Measurements from ENCODE around the gene CYP2S1.
"Not testable (repeated sequence)": the region's sequence is repeated elsewhere in the genome, so short reads cannot be mapped to it uniquely, and the experiment has no call there.

CYP2S1 gene

GRCh38 chr19:41226874-41227390, 33.9 kb downstream of the CYP2S1 start:
- ATAC-seq: no peak

GRCh38 chr19:41228486-41228885, 35.5 kb downstream of the CYP2S1 start:
- no peak for ATAC-seq

DNA sequence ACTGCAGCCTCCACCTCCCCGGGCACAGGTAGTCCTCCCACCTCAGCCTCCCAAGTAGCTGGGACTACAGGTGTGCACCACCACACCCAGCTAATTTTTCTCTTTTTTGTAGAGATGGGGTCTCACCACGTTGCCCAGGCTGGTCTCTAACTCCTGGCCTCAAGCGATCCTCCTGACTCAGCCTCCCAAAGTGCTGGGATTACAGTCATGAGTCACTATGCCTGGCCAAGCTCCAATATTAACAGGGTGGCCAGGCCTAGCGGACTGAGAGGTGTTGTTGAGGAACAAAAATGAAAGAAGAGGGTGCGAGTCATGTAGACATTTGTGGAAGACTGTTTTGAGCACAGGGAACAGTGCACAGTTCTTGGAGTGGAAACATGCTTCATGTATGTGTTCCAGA, 36.3 kb downstream of the CYP2S1 start:
- ATAC-seq: not testable (repeated sequence)

- no peak for ATAC-seq
These were observed 37.2 kb downstream of the CYP2S1 start for GRCh38 chr19:41230067-41230857.

DNA sequence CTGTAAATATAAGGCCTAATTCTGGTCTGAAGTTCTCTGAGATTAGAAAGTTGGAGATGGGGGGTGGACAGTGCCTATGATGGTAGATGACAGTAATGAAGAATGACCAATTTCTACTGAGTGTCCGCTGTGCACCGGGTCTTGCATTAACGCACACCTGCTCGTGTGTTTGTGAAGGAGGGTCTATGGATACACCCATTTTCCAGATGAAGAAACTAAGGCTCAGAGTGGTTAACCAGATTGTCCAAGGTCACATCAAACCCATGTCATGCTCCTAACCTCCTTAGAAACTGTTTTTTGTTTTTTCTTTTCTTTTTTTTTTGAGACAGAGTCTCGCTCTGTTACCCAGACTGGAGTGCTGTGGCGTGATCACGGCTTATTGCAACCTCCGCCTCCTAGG, 39.7 kb downstream of the CYP2S1 start:
- ATAC-seq: no peak

DNA sequence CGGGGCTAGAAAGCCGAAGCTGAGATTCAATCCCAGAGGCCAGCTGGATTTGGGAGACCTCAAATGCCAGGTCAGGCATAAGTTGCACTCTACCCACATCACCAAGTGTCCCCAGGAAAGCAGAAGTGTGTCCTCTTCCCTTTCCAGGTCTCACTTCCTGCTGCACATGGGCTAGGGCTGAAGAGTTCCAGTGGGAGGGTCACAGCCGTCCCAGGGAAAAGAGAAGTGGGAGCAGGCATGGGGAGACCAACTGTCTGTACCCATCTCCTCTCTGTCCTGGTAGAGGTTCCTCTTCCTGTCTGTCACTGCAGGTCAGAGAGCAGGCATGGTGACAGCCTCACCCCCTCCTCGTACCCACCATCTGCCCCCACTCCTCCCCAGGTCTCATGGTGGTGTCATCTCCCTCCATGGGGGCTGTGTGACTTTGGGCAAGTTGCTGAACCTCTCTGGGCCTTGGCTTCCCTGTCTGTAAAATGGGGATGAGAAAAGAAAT, 40.8 kb downstream of the CYP2S1 start:
- ATAC-seq: no peak

GRCh38 chr19:41234512-41235168, 41.6 kb downstream of the CYP2S1 start:
- ATAC-seq: no peak

DNA sequence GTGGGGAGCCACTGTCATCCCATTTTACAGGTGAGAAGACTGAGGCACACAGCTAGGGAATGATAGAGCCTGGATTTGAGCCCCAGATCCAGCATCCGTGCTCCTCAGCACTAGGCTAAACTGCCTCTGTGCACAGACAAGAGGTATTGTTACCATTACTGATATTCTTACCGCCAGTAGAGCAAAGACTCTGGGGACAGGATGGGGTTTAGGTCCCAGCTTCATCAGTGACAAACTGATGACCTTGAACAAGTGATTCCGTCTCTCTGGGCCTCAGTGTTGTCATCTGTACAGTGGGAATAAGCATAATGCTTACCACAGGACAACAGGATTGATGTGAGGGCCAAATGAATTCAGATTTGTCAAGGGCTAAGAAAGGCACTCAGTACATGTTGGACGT, 42.5 kb downstream of the CYP2S1 start:
- no peak for ATAC-seq

DNA sequence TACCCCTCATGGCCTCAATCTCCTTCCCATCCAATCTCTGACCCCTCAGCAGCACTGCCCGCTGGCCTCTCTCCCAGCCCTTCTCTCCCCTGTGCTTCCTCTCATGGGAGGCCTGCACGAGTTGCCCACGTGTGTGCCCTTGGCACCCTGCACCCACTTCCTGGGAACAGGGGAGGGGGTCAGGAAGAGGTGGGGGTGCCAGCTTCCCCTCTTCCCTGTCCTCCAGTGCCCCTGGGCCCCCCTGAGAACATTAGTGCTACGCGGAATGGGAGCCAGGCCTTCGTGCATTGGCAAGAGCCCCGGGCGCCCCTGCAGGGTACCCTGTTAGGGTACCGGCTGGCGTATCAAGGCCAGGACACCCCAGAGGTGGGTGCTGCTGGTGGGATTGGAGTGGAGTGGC, 45.2 kb downstream of the CYP2S1 start:
- no peak for ATAC-seq

DNA sequence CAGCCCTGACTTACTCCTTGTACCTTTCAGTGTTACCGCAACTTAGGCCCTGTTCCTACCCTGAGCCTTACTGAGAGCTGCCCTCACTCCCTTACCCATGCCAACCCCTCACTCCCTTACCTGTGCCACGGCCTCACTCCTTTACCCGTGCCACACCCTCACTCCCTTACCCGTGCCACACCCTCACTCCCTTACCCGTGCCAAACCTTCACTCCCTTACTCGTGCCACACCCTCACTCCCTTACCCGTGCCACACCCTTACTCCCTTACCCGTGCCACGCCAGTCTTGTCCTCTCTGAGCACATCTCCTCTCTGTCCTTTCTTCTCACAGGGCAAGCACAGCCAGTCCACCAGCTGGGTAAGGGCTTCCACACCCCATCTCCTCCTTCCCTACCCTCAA, 46.3 kb downstream of the CYP2S1 start:
- ATAC-seq: no peak

DNA sequence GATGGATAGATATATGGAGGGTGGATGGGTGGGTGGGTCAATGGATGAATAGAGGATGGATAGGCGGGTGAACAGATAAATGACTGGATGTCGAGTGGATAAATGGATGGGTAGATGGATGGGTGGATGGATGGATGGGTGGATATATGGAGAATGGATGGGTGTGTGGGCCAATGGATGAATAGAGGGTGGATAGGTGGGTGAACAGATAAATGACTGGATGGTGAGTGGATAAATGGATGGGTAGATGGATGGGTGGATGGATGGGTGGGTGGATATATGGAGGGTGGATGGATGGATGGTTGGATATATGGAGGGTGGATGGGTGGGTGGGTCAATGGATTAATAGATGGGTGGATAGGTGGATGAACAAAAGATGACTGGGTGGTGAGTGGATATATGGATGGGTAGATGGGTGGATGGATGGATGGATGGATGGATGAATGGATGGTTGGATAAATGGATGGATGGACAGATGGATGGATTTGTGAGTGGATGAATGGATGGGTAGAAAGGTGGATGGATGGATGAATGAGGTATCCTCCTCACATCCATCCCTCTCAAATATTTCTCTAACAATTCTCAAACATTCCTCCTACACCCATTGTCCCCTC, 47.0 kb downstream of the CYP2S1 start:
- ATAC-seq: no peak

DNA sequence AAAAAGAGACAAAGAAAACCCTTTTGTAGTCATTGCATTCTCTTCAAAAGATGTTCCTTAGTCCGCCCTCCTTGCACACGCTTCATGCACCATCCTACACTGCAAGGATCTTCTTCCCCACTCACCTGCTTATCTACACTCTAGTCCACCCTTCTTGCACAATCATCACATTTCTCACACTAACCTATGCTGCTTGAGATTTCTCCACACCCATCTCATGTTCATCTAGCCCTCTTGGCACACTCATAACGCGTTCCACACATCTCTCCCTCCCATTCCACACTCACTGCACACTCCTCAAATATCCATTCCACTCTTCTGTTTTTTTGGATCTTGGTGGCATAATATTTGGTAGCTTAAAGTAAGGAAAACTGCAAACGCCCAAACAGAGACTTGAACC, 48.8 kb downstream of the CYP2S1 start:
- no peak for ATAC-seq

GRCh38 chr19:41244117-41244516, 51.1 kb downstream of the CYP2S1 start:
- ATAC-seq: no peak

DNA sequence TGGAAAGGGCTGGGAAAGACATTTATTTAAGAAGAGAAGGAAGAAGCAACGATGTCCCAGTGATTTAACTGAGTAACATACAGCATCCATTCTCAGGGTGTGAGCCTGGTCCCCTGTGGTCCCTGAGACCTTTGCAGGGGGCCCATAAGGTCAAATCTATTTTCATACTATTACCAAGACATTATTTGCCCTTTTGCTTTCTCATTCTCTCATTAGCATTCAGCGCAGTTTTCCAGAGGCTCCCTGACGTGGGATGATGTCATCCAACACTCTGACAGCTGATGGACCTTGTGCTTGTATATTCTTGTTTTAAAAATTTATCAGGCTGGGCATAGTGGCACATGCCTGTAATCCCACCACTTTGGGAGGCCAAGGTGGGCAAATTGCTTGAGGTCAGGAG, 52.8 kb downstream of the CYP2S1 start:
- ATAC-seq: no peak

DNA sequence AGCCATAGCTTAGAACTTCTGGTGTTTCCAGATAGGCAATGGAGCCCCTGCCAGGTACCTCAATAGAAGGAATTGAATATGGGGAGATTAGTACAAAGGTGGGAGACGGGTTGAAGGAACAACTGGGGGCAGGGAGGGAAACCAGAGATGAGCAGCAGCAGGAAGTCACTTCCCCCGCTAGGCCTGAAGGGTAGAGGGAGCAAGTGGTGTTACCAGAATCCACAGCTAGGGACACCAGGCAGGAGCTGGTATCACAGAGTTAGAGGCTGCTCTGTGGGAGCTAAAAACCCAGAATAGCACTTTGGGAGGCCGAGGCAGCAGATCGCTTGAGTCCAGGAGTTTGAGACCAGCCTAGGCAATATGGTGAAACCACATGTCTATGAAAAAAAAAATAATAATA, 55.9 kb downstream of the CYP2S1 start:
- no peak for ATAC-seq

- ATAC-seq: no peak
These were observed 56.8 kb downstream of the CYP2S1 start for GRCh38 chr19:41249707-41250423.

GRCh38 chr19:41253660-41254059, 60.6 kb downstream of the CYP2S1 start:
- ATAC-seq: no peak

DNA sequence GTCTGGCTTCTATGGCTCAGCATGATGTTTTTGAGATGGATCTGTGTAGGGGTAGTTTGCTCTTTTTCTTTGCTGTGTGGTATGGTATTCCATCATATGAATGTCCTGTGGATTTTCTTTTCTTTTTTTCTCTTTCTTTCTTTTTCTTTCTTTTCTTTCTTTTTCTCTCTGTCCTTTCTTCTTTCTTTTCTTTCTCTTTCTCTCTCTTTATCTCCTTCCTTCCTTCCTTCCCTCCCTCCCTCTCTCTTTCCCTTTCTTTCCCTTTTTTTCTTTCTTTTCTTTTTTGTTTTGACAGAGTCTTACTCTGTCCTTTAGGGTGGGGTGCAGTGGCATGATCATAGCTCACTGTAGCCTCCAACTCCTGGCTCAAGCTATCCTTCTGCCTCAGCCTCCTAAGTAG, 62.2 kb downstream of the CYP2S1 start:
- no peak for ATAC-seq

All from activated CD4-positive, CD25-positive, alpha-beta regulatory T cell treated with anti-CD3 and anti-CD28 coated beads, Interleukin-2, amount 50 U/mL, for 24 hours (primary cell).